DOHH2 (cell line): ENCODE measurements around the gene USP12.

Source experiments
- H3F3A ChIP-seq: fragments of 200-600 bp; sonication (generic), shearing (Covaris generic); 2 replicates; pipeline ENCODE4 v1.6.0; 2016; ENCODE audit warnings: antibody characterized with exemption, mild to moderate bottlenecking; ENCODE audit not compliant: control insufficient read depth, insufficient read depth
- H3K27ac ChIP-seq: fragments of 200-600 bp; sonication (generic); 2 replicates; pipeline ENCODE4 v1.5.1; 2014; ENCODE audit warnings: low read depth, mild to moderate bottlenecking, low read length, moderate library complexity
- H3K27me3 ChIP-seq: fragments of 200-600 bp; sonication (generic); 2 replicates; pipeline ENCODE4 v1.6.1; 2014; ENCODE audit warnings: mild to moderate bottlenecking, low read length, mixed read lengths; ENCODE audit not compliant: control insufficient read depth
- H3K36me3 ChIP-seq: fragments of 200-600 bp; sonication (generic); 2 replicates; pipeline ENCODE4 v1.6.1; 2014; ENCODE audit warnings: mild to moderate bottlenecking, low read length, moderate library complexity, mixed read lengths; ENCODE audit not compliant: control insufficient read depth
- H3K4me1 ChIP-seq: fragments of 200-600 bp; sonication (generic); 2 replicates; pipeline ENCODE4 v1.6.1; 2014; ENCODE audit warnings: mild to moderate bottlenecking, low read length, mixed read lengths; ENCODE audit not compliant: control insufficient read depth
- H3K4me2 ChIP-seq: fragments of 200-600 bp; sonication (generic); 2 replicates; pipeline ENCODE4 v1.6.0; 2014; ENCODE audit warnings: mild to moderate bottlenecking, low read length, moderate library complexity
- H3K4me3 ChIP-seq: fragments of 200-600 bp; sonication (generic); 2 replicates; pipeline ENCODE4 v1.5.1; 2014; ENCODE audit warnings: mild to moderate bottlenecking, low read length, mixed read lengths
- H3K79me2 ChIP-seq: fragments of 200-600 bp; sonication (generic); 2 replicates; pipeline ENCODE4 v1.6.1; 2014; ENCODE audit warnings: mild to moderate bottlenecking, low read length, mixed read lengths; ENCODE audit not compliant: control insufficient read depth
- H3K9me2 ChIP-seq: fragments of 200-600 bp; sonication (generic); replicated peaks from 2 replicates; pipeline ENCODE4 v1.6.1; 2014; ENCODE audit warnings: mild to moderate bottlenecking, low read length, mixed read lengths; ENCODE audit not compliant: control insufficient read depth
- H3K9me3 ChIP-seq: fragments of 200-600 bp; sonication (generic); 2 replicates; pipeline ENCODE4 v1.6.1; 2014; ENCODE audit warnings: antibody characterized with exemption, low read length, mixed read lengths; ENCODE audit not compliant: control insufficient read depth, insufficient read depth
- H4K20me1 ChIP-seq: fragments of 200-600 bp; sonication (generic); 2 replicates; pipeline ENCODE4 v1.6.0; 2014; ENCODE audit warnings: low read depth, mild to moderate bottlenecking, antibody characterized with exemption, low read length, moderate library complexity; ENCODE audit not compliant: control insufficient read depth, insufficient read depth
- EZH2phosphoT487 ChIP-seq: fragments of 200-600 bp; sonication (generic); IDR thresholded peaks from 2 replicates; pipeline ENCODE4 v1.6.1; 2017; ENCODE audit warnings: borderline replicate concordance, mild to moderate bottlenecking, antibody characterized with exemption, low read length, moderate library complexity, mixed read lengths
- TF ChIP-seq, protein P1 (sequence below): fragments of 200-600 bp; sonication (generic); IDR thresholded peaks from one replicate; pipeline ENCODE4 v1.5.1; 2014; ENCODE audit warnings: antibody characterized with exemption, mild to moderate bottlenecking, low read depth, low read length; ENCODE audit not compliant: poor library complexity, severe bottlenecking

USP12 gene

DNA sequence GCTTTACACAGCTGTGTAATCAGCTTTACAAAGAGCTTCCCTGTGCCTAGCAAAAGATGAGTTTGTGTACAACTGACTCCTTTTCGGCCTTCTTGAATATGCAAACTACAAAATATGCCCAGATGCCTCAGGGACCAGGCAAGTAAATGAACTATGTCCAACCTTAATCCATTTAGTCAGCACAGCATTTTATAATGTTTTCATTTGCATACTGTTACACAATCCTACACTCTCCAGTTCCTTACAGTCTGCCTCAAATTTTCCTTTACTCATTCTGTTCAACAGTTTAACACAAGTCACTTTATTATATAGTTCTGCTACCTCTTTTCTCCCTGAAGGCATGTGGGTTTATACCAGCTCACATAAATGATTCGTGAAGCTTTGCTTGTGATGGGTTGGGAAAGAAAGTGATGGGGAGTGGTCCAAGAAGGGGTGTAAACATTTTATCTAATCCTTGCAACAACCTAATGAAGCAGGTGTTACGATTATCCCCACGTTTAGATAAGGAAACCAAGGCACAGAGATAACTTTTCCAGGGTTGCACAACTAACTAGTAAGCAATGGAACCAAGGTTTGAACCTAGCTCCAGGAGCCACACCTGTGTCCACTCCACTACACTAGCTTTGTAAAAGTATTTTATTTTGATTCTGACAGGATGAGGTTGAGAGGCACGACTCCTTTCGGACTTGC lies 3.3 kb upstream of the USP12 start:
- no peak for TF ChIP-seq EZH2phosphoT487
- TF ChIP-seq, protein P1, sequence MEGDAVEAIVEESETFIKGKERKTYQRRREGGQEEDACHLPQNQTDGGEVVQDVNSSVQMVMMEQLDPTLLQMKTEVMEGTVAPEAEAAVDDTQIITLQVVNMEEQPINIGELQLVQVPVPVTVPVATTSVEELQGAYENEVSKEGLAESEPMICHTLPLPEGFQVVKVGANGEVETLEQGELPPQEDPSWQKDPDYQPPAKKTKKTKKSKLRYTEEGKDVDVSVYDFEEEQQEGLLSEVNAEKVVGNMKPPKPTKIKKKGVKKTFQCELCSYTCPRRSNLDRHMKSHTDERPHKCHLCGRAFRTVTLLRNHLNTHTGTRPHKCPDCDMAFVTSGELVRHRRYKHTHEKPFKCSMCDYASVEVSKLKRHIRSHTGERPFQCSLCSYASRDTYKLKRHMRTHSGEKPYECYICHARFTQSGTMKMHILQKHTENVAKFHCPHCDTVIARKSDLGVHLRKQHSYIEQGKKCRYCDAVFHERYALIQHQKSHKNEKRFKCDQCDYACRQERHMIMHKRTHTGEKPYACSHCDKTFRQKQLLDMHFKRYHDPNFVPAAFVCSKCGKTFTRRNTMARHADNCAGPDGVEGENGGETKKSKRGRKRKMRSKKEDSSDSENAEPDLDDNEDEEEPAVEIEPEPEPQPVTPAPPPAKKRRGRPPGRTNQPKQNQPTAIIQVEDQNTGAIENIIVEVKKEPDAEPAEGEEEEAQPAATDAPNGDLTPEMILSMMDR: no peak

DNA sequence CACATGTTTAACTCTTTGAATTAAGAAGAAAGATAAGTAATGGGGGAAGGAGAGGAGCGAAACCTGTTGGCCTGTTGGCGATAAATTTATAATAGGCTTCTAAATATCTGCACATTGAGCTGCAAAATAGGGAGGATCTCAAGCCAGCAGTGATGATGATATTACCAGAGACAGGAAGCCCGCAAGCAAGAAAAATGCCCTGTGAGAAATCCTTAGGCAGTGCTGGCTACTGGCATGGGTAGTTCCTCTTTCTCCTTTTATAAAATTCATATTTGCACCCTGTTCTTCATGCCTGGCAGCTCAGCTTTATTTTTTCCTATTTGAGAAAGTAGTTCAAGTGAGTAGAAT lies 858 bp upstream of the USP12 start:
- H3K36me3 ChIP-seq: no peaks in the 10 kb centered on the region
- H3K9me3 ChIP-seq: no peaks in the 10 kb centered on the region
- H3K79me2 ChIP-seq: peaks cover 36% of the 10 kb centered on the region
- H3K27me3 ChIP-seq: no peaks in the 10 kb centered on the region
- H3K27ac ChIP-seq: peak overlapping the region; percentile 50
- peaks cover 17% of the 10 kb centered on the region for H3F3A ChIP-seq
- H3K4me1 ChIP-seq: peaks cover 71% of the 10 kb centered on the region
- H3K4me2 ChIP-seq: peak overlapping the region; percentile 80
- no peak for TF ChIP-seq EZH2phosphoT487
- TF ChIP-seq, protein P1: no peak
- H3K9me2 ChIP-seq: no peaks in the 10 kb centered on the region
- peak overlapping the region; percentile 87 for H3K4me3 ChIP-seq
- peaks cover 7% of the 10 kb centered on the region; the same call in 1 of the 2 replicates for H4K20me1 ChIP-seq

More for the DNA sequence above, 3.3 kb upstream of the USP12 start:
- Histone ChIP-seq H3K27me3 (no peaks in the 10 kb centered on the region), H3K4me3 (peak overlapping the region; percentile 44), H4K20me1 (no peaks in the 10 kb centered on the region), H3K9me2 (no peaks in the 10 kb centered on the region), H3K4me2 (peak overlapping the region; percentile 57), H3K4me1 (peaks cover 59% of the 10 kb centered on the region), H3K9me3 (no peaks in the 10 kb centered on the region), H3K79me2 (peaks cover 12% of the 10 kb centered on the region), H3K36me3 (no peaks in the 10 kb centered on the region), H3F3A (peaks cover 21% of the 10 kb centered on the region), H3K27ac (no peak overlapping the region)

DNA sequence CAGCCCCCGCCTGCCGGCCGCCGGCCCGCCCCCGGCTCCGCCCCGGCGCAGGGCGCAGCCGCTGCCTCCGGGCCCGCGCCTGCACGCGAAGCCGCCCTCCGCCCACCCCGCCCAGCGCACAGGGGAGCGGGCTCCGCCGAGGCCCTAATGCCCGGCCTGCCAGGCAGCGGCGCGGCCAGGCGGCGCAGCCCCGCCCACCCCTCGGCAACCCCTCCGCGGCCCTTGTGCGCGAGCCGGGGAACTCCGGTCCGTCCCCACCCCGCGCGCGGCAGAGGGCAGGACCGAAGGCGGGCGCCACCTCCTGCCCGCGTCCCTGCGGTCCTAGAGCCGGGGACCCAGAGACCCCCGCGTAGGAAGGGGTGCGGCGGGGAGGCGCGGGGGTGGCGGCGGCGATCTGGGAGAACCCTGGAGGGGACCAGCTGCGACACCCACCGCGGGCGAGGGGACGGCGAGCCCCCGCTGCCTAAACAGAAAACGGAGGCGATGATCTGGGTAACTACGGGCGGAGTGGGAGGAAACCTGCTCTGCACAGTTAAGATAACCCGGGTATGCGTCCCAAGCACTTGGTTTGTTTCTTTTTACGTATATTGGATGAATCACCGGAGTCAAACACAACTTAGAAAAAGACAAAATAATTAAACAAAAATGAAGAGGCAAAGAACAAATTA lies 350 bp upstream of the USP12 start:
- no peaks in the 10 kb centered on the region for H3K9me2 ChIP-seq
- no peaks in the 10 kb centered on the region for H3K27me3 ChIP-seq
- peaks cover 15% of the 10 kb centered on the region for H3F3A ChIP-seq
- H3K4me1 ChIP-seq: peaks cover 66% of the 10 kb centered on the region
- peak overlapping the region; percentile 87 for H3K4me3 ChIP-seq
- no peak for TF ChIP-seq EZH2phosphoT487
- TF ChIP-seq, protein P1: peak; percentile 31
- H4K20me1 ChIP-seq: peaks cover 7% of the 10 kb centered on the region; the same call in 1 of the 2 replicates
- peaks cover 40% of the 10 kb centered on the region for H3K79me2 ChIP-seq
- H3K36me3 ChIP-seq: no peaks in the 10 kb centered on the region
- H3K9me3 ChIP-seq: no peaks in the 10 kb centered on the region
- peak overlapping the region; percentile 50 for H3K27ac ChIP-seq
- peak overlapping the region; percentile 80 for H3K4me2 ChIP-seq
